RWPE1 (cell line): Measurements from ENCODE around the gene PAM16.

ENCODE experiments used
- CTCF ChIA-PET: fragments of 350-600 bp; sonication (Branson Sonifier 250); formaldehyde crosslinking; extraction: SDS; loops from one replicate; lab custom pipeline; 2021; lab: Yijun Ruan, JAX
- POLR2A ChIA-PET: fragments of 400-600 bp; formaldehyde crosslinking; extraction: SDS; loops from one replicate; lab custom pipeline; 2020; ENCODE audit warnings: antibody characterized with exemption; ENCODE audit not compliant: low non-redundant PET; lab: Yijun Ruan, JAX
- DNase-seq: peaks from one replicate; pipeline ENCODE4 v3.0.0; 2012; ENCODE audit warnings: low spot score
- H3K27ac ChIP-seq: fragments of 450-650 bp; 2 replicates; pipeline ENCODE4 v1.5.1; 2017
- TF ChIP-seq, protein P1 (sequence below): fragments of 450-650 bp; conservative IDR thresholded peaks from 2 replicates; pipeline ENCODE4 v1.5.1; 2017; ENCODE audit warnings: low read depth, mild to moderate bottlenecking

PAM16 gene

DNA sequence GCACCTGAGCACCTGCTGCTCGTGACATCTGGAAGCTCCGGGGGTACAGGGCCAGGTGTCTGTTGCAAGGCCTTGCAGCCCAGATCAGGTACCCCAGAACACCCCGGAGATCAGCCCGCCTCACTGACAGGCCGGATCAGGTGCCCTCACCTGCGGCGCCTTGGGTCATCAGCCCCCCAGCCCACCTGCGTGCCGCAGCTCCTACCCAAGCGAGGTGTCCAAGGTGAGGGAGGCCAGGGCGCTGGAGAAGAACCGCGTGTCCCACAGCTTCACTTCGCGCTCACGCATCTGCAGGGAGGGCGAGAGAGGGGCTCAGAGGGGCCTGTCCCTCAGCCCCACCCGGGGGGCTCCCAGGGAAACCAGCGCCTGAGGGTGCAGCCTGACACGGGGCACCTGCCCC lies 36.7 kb upstream of the PAM16 start:
- TF ChIP-seq, protein P1, sequence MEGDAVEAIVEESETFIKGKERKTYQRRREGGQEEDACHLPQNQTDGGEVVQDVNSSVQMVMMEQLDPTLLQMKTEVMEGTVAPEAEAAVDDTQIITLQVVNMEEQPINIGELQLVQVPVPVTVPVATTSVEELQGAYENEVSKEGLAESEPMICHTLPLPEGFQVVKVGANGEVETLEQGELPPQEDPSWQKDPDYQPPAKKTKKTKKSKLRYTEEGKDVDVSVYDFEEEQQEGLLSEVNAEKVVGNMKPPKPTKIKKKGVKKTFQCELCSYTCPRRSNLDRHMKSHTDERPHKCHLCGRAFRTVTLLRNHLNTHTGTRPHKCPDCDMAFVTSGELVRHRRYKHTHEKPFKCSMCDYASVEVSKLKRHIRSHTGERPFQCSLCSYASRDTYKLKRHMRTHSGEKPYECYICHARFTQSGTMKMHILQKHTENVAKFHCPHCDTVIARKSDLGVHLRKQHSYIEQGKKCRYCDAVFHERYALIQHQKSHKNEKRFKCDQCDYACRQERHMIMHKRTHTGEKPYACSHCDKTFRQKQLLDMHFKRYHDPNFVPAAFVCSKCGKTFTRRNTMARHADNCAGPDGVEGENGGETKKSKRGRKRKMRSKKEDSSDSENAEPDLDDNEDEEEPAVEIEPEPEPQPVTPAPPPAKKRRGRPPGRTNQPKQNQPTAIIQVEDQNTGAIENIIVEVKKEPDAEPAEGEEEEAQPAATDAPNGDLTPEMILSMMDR = no peak
- ChIA-PET CTCF (interaction anchor here (0.6 kb wide), 1 partner anchor 28 kb away, joined by 4 read pairs; no protein-coding TSS in a partner anchor), POLR2A (no interaction called here)
- no peak for DNase-seq
- peak overlapping the region; percentile 95 for H3K27ac ChIP-seq

DNA sequence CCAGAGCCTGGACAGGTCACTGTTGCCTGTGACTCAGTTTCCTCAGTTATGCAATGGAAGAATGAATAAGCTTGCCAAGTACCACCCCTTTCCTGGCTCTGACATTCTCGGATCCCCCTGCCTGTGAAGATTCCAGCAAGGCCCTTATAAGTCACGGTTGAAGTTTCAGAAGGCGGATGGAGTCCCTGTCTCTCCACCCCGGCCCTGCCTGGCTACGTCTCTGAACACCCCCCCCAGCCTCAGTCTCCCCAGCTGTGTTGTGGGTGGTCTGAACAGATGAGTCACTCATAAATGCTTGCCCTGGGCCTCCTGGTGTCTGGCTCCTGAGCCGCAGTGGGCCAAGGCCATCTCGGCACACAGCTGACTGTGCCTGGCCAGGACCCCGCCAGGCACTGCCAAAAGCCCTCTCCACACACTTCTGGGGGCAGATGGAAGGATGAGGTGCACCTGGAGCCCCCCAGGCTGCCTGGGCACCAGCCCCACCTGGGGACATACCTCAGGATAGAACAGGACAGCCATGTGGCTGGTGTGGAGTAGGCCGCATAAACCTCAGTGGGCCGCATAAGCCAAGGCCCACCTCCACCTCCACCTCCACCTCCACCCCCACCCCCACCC lies 35.9 kb upstream of the PAM16 start:
- TF ChIP-seq, protein P1 = no peak
- CTCF ChIA-PET = interaction anchor here (1.1 to 1.3 kb wide), 2 partner anchors 10 to 15 kb away, joined by 3 to 4 read pairs; no protein-coding TSS in a partner anchor
- POLR2A ChIA-PET = no interaction called here
- H3K27ac ChIP-seq = peak overlapping the region; percentile 95
- no peak for DNase-seq

DNA sequence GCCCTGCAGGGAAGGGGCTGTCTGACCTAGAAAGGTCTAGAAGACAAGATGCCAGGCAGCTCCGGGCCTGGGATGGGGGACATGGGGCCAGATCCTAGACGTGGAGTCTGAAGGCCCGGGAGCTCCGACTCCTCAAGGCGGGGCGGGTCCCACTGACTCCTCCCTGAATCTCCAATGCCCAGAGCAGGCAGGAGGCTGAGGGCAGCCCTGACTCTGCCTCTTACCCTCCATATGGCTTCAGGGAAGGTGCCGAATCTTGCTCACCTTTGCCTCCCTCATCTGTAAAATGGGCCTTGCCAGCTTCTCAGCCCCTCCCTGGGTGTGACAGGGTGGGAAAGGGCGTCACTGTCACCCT lies 35.3 kb upstream of the PAM16 start:
- H3K27ac ChIP-seq = peak overlapping the region; percentile 95
- DNase-seq = no peak
- ChIA-PET CTCF (interaction anchor here (1.1 to 1.3 kb wide), 2 partner anchors 9 to 16 kb away, joined by 3 to 4 read pairs; no protein-coding TSS in a partner anchor), POLR2A (no interaction called here)
- TF ChIP-seq, protein P1 = no peak

DNA sequence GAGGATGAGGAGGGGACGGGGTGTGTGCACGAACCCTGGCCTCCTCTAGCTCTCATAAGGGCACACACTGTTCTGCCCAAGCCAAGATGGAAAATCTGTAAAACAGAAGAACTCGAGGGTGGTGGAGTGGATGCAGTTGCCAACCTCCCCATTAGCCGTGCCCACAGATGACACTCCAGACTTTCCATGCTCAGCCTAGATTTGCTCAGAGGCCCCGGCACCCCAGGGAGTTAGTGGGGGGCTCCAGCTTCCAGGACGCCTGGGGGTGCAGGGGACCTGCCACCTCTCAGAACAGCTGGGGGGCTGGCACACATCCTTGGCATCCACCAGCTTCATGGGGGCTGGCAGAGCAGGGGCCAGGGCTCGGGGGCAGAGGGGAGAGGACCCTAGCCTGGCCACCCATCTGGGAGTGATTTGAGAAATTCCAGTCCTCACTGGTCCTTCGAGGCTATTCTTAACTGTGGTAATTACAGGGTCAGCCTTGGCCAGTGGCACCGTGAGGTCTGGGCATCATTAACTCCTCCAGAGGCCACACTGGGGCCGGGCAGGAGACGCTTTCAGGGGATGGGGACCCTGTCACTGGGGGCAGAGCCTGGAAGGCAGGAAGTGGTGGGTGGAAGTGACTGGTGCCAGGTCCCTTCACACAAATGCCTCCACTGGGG lies 34.8 kb upstream of the PAM16 start:
- TF ChIP-seq, protein P1 = no peak
- ChIA-PET CTCF (interaction anchor here (0.7 to 1.5 kb wide), 4 partner anchors 9 to 17 kb away, joined by 3 to 4 read pairs (median 3); no protein-coding TSS in a partner anchor), POLR2A (no interaction called here)
- H3K27ac ChIP-seq = peak overlapping the region; percentile 95
- no peak for DNase-seq

DNA sequence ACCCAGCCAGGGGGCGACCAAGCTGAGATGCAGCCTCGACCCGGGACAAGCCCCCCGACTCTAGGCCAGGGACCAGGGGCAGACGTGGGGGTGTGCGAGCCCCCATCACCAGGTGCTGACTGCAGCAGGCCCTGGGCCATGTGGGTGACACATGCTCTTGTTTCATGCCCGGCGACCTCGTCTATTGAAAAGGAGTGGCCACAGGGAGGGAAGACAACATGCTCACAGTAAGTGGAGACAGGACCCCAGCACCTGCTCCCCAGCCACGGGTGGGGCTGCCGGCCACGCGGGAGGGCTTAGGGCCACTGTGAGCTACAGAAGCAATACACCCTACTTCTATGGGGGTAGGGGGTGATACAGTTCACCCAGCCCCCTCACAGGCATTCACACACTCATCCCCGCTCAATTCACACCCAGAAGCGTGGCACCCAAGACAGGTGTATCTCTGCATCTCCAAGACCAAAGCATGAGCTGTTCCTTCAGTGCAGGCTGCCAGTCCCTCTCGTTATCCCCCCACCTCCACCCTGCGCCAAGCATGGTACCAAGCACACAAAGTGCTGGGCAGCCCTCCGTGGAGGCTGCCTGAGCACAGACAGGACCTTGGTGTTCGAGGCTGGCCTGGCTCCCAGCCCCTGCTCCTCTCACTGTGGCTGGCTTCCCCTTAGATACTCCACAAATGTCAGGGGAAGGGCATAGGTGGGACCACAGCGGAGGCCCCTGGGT lies 34.1 kb upstream of the PAM16 start:
- POLR2A ChIA-PET = no interaction called here
- CTCF ChIA-PET = interaction anchor here (0.7 to 1.5 kb wide), 2 partner anchors 9 to 18 kb away, joined by 3 read pairs; no protein-coding TSS in a partner anchor

DNA sequence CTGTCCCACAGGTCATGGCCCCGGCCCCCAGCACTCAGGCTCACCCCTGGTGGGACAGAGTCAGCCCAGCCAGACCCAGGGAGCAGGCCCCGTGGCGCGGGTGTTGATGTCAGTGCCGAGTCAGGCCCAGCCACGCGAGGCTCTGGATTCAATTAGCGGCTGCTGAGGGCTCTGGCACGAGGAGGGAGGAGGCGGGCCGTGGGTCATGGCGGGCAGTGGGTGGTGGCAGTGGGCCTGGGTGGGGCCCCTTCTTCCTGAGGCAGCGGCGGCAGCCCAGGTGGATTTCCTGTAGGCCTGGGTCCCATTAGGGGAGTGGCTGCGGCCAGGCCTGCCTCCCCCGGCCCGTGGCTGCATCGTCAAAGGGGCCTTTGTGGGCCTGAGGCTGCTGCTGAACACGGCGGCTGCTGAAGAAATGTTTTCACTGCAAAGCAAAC lies 33.4 kb upstream of the PAM16 start:
- CTCF ChIA-PET = interaction anchor here (1.5 kb wide), 1 partner anchor 18 kb away, joined by 3 read pairs; no protein-coding TSS in a partner anchor
- DNase-seq = no peak
- POLR2A ChIA-PET = no interaction called here
- peak overlapping the region; percentile 95 for H3K27ac ChIP-seq
- TF ChIP-seq, protein P1 = no peak

More for the DNA sequence above, 34.1 kb upstream of the PAM16 start:
- H3K27ac ChIP-seq = peak overlapping the region; percentile 95
- DNase-seq = no peak
- TF ChIP-seq, protein P1 = no peak
